GM21825 (cell line): Measurements from ENCODE around the gene OR13J1.

Experiments
- ATAC-seq: cut with Tn5 transposase; IDR thresholded peaks from one replicate; pipeline ENCODE4 v1.9.1; 2021; ENCODE audit warnings: mild to moderate bottlenecking, moderate library complexity; ENCODE audit not compliant: unreplicated experiment

The OR13J1 gene

DNA sequence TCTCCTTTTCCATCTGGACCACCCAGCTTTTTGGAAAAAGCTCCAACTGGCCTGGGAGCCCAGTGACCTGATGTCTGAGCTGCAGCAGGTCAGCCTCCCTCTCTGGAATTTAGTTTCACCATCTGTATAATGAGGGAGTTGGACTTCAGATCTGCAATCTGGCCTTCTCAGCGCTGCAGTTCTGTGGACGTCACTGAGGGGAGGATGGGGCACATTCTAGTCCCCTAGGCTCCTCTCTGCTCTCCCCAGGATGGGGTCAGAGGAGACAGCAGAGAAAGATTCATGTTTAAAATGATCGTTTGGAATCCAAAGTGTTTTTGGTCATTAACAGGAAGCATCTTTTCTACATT is 10.2 kb downstream of the OR13J1 start:
- ATAC-seq, result no peak

- ATAC-seq, result no peak
Observed at GRCh38 chr9:35859310-35859989, 10.8 kb downstream of the OR13J1 start.

- no peak for ATAC-seq
Observed at GRCh38 chr9:35858458-35858857, 11.7 kb downstream of the OR13J1 start.

DNA sequence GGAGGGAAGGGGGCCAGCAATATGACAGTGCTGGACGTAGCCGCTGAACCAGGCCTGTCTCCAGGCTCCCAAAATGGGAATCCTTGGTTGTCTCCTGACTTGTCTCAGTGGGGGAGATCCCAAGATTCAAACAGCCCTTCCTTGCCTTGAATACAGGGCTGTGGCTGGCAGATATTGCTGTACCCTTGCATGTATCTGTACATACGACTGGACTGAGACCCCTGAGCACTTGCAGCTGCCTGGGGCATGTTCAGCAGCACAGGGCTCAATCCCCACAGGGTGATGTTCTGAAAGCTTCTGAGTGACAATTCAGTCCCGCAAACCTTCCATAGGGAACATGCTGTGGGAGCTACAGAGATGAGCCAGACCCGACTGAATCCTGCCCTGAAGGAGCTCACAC is 13.3 kb downstream of the OR13J1 start:
- no peak for ATAC-seq

- ATAC-seq, result no peak
Observed at GRCh38 chr9:35856206-35856605, 14.0 kb downstream of the OR13J1 start.

GRCh38 chr9:35854091-35854762 is 16.0 kb downstream of the OR13J1 start:
- no peak for ATAC-seq

DNA sequence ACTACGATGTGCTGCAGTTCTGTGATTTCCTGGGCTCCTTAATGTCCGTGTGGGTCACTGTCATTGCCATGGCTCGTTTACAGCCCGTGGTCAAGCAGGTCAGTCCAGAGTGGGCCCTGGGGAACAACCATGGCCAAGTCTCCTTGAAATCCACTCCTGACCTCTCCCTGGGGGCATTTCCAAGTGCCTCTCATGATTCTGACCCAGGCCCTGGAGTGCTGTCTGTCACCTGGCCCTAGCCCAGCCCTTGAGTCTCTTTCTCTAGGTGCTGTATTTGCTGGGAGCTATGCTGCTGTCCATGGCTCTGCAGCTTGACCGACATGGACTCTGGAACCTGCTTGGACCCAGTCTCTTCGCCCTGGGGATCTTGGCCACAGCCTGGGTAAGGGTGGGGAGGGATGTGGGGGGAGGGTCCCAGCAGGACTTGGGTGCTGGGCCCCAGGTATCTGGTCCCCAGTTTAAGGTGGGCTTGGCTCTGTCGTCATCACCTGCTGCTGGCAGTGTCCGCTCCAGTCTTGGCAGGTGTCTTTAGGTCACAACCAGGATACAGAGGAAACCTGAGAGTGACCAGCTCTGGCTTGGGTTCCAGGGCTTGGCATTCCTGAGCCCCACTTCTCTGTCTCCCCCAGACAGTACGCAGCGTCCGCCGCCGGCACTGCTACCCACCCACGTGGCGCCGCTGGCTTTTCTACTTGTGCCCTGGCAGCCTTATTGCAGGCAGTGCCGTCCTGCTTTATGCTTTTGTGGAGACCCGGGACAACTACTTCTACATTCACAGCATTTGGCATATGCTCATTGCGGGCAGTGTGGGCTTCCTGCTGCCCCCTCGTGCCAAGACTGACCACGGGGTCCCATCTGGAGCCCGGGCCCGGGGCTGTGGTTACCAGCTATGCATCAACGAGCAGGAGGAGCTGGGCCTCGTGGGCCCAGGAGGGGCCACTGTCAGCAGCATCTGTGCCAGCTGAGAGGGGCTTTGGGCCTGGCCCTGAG is 17.0 kb downstream of the OR13J1 start:
- ATAC-seq, result no peak

GRCh38 chr9:35852267-35852815 is 17.9 kb downstream of the OR13J1 start:
- no peak for ATAC-seq

DNA sequence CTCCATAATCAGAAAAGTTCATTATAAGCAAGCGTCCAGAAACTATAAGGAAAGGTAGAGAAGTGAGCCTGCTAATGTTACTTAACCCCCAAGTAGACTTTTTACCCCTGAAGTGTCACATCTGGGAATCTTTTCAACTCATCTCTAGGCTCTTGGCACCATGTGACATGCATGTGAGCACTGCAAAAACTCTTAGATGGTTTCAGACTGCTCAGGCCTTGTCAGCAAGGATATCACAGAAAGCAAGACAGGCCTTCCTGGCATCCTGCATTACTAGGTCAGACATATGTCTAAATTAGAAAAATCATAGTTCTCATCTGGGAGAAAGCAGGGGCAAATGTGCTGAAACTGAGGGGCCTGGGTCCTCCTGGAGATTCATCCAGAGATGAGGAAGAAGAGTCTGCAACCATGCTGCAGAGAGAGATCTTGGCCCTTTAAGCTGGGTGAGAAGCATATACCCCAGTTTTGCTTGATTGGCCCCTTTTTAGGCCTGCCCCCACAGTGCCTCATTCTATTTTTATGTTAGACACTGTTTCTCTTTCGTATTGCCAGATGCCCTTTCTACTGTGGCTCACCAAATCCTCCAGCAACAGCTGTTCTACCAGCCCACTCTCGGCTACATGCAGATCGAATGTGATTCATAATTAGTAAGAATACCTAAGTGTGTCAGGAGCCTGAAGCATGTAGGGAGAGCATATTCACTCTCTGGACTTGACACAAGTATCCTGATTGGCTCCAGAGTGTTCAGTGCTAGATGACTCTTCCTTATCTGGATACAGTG is 22.2 kb downstream of the OR13J1 start:
- ATAC-seq, result peak; percentile 81

- ATAC-seq, result no peak
Observed at GRCh38 chr9:35845824-35846771, 24.1 kb downstream of the OR13J1 start.

GRCh38 chr9:35844628-35845270 is 25.5 kb downstream of the OR13J1 start:
- ATAC-seq, result no peak

DNA sequence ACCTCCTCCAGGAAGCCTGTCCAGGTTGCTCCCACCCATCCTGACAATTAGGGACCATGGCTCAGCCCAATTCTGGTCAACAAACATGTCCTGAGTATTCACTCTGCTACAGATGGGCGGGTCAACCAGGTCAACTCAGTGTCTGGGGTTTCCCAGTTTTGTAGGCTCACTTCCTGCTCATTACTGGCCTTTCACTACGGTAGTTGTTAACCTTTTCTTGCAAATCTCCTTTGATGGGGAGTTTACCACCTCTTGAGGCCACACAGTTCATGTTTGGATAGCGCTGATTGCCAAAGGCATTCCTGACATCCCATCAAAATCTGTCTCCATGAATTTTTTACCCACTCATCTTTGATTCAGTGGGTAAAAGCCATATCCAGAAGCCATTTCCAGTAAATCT is 27.4 kb downstream of the OR13J1 start:
- peak; percentile 55 for ATAC-seq

GRCh38 chr9:35842020-35842745 is 28.0 kb downstream of the OR13J1 start:
- ATAC-seq, result no peak

- no peak for ATAC-seq
Observed at GRCh38 chr9:35841645-35841900, 28.6 kb downstream of the OR13J1 start.

- no peak for ATAC-seq
Observed at GRCh38 chr9:35840881-35841644, 29.1 kb downstream of the OR13J1 start.

DNA sequence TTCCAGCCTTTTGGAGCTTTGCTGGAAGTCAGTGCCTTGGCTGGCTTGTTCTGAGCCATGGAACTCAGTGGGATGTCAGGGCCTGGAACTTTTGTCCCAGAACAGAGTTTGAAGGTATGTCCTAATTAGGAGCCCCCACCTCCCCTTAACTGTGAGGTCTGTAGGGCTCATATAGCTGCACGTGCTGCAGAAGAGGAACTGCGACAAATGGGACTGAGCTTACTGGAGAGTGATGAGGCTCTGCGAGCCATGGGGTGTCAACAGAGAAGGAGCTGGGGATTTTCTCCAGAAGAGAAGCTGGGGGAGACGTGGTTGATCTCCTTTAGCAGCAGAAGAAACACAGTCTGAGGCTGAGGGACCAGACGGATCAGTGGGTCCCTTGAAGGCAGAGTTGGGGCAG is 30.3 kb downstream of the OR13J1 start:
- no peak for ATAC-seq

- ATAC-seq, result no peak
Observed at GRCh38 chr9:35836595-35836994, 33.6 kb downstream of the OR13J1 start.

GRCh38 chr9:35835766-35836165 is 34.4 kb downstream of the OR13J1 start:
- ATAC-seq, result no peak
